ENCODE measurements around the gene SZT2. TPM values are rescaled to one million over a fixed set of nuclear protein-coding genes. Genes with fewer than 3 reads are reported as not detected.

SZT2 gene
- total RNA-seq, 4 donors from 2014 or later, result 26.4 to 61.9 (median 36.7) TPM

- no peak for TF ChIP-seq CTCF (IDR thresholded peaks at IDR 0.05)
- ATAC-seq (ENCODE audit: low FRiP score) (no peak), DNase-seq (ENCODE audit: low spot score) (no peak)
These were observed 26.2 kb downstream of the SZT2 start for GRCh38 chr1:43415901-43416300.

GRCh38 chr1:43418858-43419257 lies 29.2 kb downstream of the SZT2 start:
- DNase-seq (ENCODE audit: low spot score), result no peak
- TF ChIP-seq CTCF (IDR thresholded peaks at IDR 0.05), result no peak
- ATAC-seq (ENCODE audit: low FRiP score), result no peak

GRCh38 chr1:43419627-43420425 lies 30.1 kb downstream of the SZT2 start:
- no peak for TF ChIP-seq CTCF (IDR thresholded peaks at IDR 0.05)
- DNase-seq (ENCODE audit: low spot score), result no peak
- no peak for ATAC-seq (ENCODE audit: low FRiP score)

- DNase-seq (ENCODE audit: low spot score) (no peak), ATAC-seq (ENCODE audit: low FRiP score) (no peak)
- TF ChIP-seq CTCF (IDR thresholded peaks at IDR 0.05), result no peak
These were observed 31.2 kb downstream of the SZT2 start for GRCh38 chr1:43420874-43421273.

- TF ChIP-seq CTCF (IDR thresholded peaks at IDR 0.05), result no peak
- DNase-seq (ENCODE audit: low spot score) (no peak), ATAC-seq (ENCODE audit: low FRiP score) (no peak)
These were observed 31.7 kb downstream of the SZT2 start for GRCh38 chr1:43421396-43421795.

- DNase-seq (ENCODE audit: low spot score) (no peak), ATAC-seq (ENCODE audit: low FRiP score) (no peak)
- TF ChIP-seq CTCF (IDR thresholded peaks at IDR 0.05), result no peak
These were observed 32.5 kb downstream of the SZT2 start for GRCh38 chr1:43421976-43422750.
